ENCODE measurements around the gene CCDC33.

GRCh38 chr15:74208901-74209559 is 27.1 kb upstream of the CCDC33 start:
- no peak for TF ChIP-seq CTCF (IDR thresholded peaks at IDR 0.05; ENCODE audit: insufficient read depth, low read length)
- no peak for TF ChIP-seq GABPA (IDR thresholded peaks at IDR 0.05; ENCODE audit: low read depth)
- TF ChIP-seq, protein P1, sequence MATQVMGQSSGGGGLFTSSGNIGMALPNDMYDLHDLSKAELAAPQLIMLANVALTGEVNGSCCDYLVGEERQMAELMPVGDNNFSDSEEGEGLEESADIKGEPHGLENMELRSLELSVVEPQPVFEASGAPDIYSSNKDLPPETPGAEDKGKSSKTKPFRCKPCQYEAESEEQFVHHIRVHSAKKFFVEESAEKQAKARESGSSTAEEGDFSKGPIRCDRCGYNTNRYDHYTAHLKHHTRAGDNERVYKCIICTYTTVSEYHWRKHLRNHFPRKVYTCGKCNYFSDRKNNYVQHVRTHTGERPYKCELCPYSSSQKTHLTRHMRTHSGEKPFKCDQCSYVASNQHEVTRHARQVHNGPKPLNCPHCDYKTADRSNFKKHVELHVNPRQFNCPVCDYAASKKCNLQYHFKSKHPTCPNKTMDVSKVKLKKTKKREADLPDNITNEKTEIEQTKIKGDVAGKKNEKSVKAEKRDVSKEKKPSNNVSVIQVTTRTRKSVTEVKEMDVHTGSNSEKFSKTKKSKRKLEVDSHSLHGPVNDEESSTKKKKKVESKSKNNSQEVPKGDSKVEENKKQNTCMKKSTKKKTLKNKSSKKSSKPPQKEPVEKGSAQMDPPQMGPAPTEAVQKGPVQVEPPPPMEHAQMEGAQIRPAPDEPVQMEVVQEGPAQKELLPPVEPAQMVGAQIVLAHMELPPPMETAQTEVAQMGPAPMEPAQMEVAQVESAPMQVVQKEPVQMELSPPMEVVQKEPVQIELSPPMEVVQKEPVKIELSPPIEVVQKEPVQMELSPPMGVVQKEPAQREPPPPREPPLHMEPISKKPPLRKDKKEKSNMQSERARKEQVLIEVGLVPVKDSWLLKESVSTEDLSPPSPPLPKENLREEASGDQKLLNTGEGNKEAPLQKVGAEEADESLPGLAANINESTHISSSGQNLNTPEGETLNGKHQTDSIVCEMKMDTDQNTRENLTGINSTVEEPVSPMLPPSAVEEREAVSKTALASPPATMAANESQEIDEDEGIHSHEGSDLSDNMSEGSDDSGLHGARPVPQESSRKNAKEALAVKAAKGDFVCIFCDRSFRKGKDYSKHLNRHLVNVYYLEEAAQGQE (IDR thresholded peaks at IDR 0.05; ENCODE audit: insufficient replicate concordance, low read depth), result no peak
- no peak for TF ChIP-seq POLR2AphosphoS5 (IDR thresholded peaks at IDR 0.05; ENCODE audit: low read depth)
- no peak for TF ChIP-seq SPI1 (IDR thresholded peaks at IDR 0.05; ENCODE audit: borderline replicate concordance, low read depth)

Measured in HL-60 (cell line).